Uterus (tissue), 2 donors: ENCODE results near the gene FITM1.

ENCODE experiments used
- POLR2A ChIP-seq, 2 donors: fragments of 450-650 bp; IDR thresholded peaks; one replicate each; pipeline ENCODE4 v1.6.1; 2016; ENCODE audit warnings: antibody characterized with exemption in 2 of 2, mild to moderate bottlenecking in 1 of 2, moderate library complexity in 1 of 2
- TF ChIP-seq, protein P1 (sequence below), 4 experiments: fragments of 200-600 bp in 2 of 4; fragments of 450-650 bp in 2 of 4; sonication (generic) in 2 of 4; IDR thresholded peaks; one replicate each; pipeline ENCODE4 v1.5.1; 2016 to 2019; ENCODE audit warnings: antibody characterized with exemption in 4 of 4, mild to moderate bottlenecking in 2 of 4, moderate library complexity in 1 of 4

DNA sequence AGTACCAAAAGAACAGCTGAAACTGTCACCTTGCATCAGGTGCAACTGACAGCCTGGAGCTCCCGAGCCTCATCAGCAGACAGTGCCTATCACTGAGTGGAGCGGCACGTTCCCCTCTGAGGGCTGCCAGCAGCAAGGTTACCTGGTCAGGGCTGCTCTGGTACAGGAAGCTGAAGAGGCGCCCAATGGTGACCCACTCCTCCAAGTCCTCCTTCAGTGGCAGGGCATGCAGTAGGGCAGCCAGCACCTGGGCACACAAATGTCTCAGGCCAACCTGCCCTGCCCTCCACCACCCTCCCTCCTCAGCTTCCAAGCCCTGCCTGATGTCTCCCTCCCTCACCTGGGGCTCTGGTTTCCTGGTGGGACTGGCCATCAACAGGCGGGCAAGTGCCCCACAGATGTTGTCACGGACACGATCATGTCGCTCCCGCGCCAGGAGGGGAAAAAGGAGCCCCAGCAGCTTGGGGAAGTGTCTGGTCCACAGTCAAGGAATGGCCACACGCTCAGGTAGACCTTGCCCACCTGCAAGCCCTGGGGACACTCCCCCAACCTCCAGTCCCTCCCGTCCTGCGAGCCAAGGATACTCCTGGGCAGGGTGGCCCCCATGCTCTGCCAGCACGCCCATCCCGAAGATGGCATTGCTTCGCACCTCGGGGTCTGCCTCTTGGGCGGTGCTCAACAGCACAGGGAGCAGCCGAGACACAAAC, 51.1 kb downstream of the FITM1 start:
- TF ChIP-seq, protein P1, sequence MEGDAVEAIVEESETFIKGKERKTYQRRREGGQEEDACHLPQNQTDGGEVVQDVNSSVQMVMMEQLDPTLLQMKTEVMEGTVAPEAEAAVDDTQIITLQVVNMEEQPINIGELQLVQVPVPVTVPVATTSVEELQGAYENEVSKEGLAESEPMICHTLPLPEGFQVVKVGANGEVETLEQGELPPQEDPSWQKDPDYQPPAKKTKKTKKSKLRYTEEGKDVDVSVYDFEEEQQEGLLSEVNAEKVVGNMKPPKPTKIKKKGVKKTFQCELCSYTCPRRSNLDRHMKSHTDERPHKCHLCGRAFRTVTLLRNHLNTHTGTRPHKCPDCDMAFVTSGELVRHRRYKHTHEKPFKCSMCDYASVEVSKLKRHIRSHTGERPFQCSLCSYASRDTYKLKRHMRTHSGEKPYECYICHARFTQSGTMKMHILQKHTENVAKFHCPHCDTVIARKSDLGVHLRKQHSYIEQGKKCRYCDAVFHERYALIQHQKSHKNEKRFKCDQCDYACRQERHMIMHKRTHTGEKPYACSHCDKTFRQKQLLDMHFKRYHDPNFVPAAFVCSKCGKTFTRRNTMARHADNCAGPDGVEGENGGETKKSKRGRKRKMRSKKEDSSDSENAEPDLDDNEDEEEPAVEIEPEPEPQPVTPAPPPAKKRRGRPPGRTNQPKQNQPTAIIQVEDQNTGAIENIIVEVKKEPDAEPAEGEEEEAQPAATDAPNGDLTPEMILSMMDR (IDR thresholded peaks at IDR 0.05): no peak
- no peak for TF ChIP-seq POLR2A (IDR thresholded peaks at IDR 0.05)
